ENCODE data around the gene SYT1.

DNA sequence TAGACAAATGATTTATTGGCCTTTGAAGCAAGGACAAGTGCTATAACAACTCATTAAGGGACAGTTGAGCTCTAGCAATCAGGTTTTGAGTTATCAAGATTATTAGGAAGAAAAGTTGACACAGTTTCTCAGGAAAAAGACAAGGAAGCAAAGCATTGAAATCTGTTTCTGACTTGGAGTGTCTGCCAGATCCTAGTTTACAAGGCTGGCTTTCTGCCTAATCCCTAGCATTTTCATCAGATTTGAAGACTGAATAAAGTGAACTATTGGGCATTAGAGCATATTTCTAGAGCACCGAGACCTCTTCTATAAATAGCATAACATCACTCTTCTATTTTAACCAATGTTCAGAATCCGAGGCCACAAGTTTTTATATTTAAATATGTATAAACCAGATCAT is 7.0 kb downstream of the SYT1 start:
- no peak for TF ChIP-seq POLR2A (IDR thresholded peaks at IDR 0.05; ENCODE audit: low read depth, low read length)
- no peak for TF ChIP-seq TAF1 (IDR thresholded peaks at IDR 0.05; ENCODE audit: borderline replicate concordance, low read depth, low read length)

All from GM12892 (cell line).